T-helper 9 cell (primary cell): ENCODE data around the gene SNTN.
"Not testable (repeated sequence)": the region's sequence is repeated elsewhere in the genome, so short reads cannot be mapped to it uniquely, and the experiment has no call there.

ENCODE experiments used
- DNase-seq: peaks from one replicate; pipeline ENCODE4 v3.0.0-alpha.2; 2020
- total RNA-seq, 2 donors: gene quantifications; one replicate each; lab custom pipeline; 2026; lab: John Stamatoyannopoulos, UW

Gene SNTN
- total RNA-seq, result 0 reads per million in 2 donors

- no peak for DNase-seq
Observed at GRCh38 chr3:63652066-63652725, at the start of gene SNTN. TSS of gene SNTN (plus strand) at chr3:63652675. CDS start at chr3:63652688, 13 bp downstream.

GRCh38 chr3:63607716-63608115 is 44.8 kb upstream of the SNTN start:
- DNase-seq, result no peak

- no peak for DNase-seq
Observed at GRCh38 chr3:63609408-63609807, 43.1 kb upstream of the SNTN start.

GRCh38 chr3:63609834-63610233 is 42.6 kb upstream of the SNTN start:
- no peak for DNase-seq

DNA sequence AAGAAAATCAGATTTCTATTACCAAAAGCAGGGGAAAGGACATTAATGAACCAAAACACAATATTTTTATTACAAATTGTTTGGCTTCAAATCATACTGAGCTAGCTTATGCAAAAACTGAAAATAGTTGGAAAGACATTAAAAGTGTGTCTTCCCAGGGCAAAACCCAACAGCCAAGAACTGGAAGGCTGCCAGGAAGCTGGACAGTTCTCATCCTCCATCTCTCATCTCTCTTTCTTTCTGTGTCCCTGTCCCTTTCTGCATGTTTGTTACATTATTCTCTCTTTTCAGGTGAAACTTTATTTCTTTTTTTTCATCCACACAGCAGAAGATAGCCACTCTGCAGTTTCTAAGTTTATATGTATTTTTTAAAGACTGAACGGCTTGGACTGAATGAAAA is 41.1 kb upstream of the SNTN start:
- no peak for DNase-seq

- DNase-seq, result no peak
Observed at GRCh38 chr3:63613561-63613960, 38.9 kb upstream of the SNTN start.

GRCh38 chr3:63617391-63617790 is 35.1 kb upstream of the SNTN start:
- DNase-seq, result no peak

- DNase-seq, result no peak
Observed at GRCh38 chr3:63624941-63625560, 27.4 kb upstream of the SNTN start.

DNA sequence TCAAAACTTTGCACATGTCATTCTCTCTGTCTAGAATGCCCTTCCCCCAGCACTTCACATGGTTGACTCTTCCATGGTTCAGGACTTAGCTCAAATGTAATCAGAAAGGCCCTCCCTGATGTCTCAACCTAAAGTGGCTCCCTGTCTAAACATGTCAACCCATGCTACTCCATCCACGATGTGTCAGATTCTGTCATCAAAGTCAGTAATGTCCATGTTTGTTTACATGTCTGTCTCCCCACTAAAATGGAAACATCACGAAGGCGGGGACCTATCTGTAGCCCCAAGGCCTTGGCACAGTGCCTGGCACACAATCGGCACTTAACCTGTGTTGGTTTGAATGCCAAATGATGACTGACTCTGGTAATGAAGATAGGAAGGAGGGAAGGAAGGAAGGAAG is 20.8 kb upstream of the SNTN start:
- no peak for DNase-seq

DNA sequence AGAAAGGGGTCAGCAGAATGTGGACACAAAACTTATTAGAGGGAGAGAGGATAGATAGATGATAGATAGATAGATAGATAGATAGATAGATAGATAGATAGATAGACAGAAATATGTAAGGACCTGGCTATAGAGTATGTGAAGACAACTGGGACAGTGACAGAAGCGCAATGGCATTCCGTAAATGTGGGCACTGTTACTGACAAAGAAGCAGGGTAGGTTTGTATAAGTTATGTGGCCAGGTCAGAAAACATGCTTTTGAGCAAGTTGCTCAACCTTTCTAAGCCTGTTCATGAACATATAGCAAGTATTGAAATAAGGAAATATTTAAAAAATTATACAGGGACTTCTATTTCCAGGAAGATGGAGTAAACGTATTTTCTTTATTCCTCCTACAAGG is 17.3 kb upstream of the SNTN start:
- DNase-seq, result no peak

- no peak for DNase-seq
Observed at GRCh38 chr3:63639806-63640205, 12.7 kb upstream of the SNTN start.

GRCh38 chr3:63642488-63642887 is 10.0 kb upstream of the SNTN start:
- no peak for DNase-seq

DNA sequence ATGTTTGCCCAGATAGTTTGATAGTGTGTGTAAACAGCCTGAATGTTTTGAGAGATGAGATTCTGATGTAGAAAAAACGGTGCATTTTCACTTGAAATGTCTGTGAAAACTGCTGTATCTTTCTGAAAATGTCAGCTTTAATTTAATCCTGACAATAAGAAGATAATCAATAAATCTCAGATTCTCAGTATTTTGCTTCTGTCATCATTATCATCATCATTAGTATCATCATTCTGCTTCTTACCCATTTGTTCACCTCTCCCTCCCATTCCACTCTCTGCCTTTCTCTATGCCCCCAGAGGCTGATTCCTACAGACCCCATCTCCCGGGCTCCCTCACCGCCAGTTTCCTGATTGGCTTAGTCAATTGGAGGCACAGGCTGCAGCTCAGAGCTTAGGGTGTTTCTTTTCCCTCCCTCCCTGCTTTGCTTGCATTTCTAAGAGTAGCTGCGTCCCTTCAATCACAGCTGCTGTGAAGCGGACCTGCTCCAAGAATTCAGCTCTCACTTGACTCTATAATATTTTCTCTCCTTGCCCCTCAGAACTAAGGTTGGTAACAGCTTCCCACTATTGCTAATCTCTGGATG is 8.2 kb upstream of the SNTN start:
- DNase-seq, result no peak

DNA sequence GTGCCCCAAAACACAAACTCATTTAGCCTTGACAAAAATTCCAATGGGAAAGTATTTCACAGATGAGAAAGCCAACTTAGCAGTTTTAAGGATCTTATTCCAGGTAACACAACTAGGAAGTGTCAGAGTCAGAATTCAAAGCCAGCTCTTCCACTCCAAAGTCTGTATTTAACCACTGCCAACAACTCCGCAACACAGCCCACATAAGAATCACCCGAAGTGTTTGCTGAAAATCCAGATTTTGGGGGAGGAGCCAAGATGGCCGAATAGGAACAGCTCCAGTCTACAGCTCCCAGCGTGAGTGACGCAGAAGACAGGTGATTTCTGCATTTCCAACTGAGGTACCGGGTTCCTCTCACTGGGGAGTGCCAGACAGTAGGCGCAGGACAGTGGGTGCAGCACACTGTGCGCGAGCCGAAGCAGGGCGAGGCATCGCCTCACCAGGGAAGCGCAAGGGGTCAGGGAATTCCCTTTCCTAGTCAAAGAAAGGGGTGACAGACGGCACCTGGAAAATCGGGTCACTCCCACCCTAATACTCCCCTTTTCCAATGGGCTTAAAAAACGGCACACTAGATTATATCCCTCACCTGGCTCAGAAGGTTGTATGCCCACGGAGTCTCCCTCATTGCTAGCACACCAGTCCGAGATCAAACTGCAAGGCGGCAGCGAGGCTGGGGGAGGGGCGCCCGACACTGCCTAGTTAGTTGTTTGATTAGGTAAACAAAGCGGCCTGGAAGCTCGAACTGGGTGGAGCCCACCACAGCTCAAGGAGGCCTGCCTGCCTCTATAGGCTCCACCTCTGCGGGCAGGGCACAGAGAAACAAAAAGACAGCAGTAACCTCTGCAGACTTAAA is 7.3 kb upstream of the SNTN start:
- DNase-seq, result not testable (repeated sequence)

GRCh38 chr3:63654211-63654610 is 1.7 kb downstream of the SNTN start:
- no peak for DNase-seq

- no peak for DNase-seq
Observed at GRCh38 chr3:63654931-63655330, 2.5 kb downstream of the SNTN start.

GRCh38 chr3:63655519-63655918 is 3.0 kb downstream of the SNTN start:
- DNase-seq, result no peak

DNA sequence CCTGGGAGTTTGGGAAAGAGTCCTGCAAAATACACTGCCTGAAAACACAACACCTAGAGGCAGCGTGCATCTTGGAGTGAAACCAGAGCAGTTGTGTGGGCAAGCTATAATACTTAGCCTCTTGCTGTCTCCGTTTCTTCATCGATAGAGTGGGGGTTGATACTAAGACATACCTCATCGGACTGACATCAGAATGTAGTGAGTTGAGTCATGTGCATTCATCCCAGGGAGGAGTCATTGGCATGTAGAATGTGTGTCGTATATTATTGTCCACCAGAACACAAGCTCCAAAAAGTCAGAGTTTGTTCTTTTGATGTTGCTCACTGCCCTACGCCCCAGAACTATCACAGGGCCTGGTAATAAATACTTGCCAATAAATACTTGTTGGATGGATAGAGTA is 4.3 kb downstream of the SNTN start:
- DNase-seq, result no peak

- no peak for DNase-seq
Observed at GRCh38 chr3:63661242-63661641, 8.8 kb downstream of the SNTN start.

DNA sequence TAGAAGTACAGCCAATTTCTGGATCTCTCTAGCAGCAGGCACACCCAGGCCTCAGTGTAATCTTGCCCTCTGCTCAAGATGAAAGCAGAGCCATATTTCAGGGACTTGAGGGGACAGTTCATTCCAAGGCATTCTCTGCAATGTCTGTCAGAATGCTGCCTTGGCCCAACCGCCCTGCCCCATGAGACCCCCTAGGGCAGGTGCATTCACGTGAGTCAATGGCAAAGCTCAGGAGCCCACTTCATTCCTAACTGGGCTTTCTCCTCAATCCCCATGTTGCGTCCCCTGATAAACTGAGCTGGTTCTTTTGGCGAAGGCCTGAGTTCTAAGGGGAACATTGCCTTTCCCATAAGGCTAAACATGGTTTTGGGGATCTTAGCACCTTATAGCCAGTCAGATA is 9.5 kb downstream of the SNTN start:
- no peak for DNase-seq

DNA sequence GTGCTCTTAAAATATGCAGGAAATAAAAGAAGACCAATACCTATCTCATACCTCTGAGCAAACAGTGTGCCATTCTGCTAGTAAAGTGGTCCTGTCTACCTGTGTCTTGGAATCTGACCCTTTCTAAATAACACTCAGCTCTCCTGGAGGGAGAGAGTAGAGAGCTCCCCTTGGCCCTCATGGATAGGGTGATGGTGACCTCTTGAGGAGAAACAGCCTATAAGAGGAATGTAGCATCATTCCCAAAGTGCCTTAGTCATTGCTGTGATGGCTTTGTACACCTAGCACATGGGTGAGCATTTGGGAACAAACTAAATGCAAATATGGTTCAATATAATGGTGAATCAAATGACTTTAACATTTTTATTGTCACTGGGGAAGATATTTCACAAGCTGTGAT is 10.0 kb downstream of the SNTN start:
- no peak for DNase-seq

- no peak for DNase-seq
Observed at GRCh38 chr3:63670544-63670943, 18.1 kb downstream of the SNTN start.

DNA sequence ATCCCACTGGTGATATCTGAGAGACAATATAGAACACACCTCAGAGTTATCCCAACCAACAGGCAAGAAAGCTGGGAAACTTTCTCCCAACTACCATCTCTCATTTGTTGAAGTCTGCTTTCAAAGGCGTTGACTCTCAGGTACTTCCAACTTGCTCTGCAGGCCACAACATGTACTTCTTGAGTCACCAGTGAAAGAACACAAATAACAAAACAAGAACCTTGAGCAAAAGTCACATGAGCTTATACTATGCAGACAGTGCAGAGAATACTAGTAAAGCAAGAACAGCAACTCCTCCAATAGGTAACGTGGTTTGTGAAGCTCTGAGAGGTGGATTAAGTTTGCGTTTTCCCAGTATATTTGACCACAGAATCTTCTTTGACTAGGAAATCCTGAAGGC is 20.6 kb downstream of the SNTN start:
- DNase-seq, result no peak

DNA sequence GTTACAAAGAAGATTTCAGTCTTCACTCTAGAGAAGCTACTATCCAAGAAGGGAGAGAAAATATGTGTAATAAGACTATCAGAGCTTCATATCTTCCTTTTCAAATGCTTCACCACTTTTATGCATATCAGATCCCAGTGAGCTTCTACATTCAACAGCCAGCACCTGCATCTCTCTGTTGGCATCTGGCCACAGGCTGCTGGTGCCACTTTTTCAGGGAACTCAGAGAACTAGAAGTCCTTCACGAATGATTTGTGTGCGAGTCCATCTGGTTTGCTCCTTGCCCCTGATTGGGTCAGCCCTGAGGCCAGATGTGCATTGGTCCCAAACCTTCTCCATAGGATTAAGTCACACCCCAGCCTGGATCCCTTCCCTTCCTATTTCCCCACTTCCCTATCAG is 22.1 kb downstream of the SNTN start:
- DNase-seq, result no peak
